Transverse colon (tissue), 4 donors: ENCODE results near the gene SPAG4. TPM values are rescaled to one million over a fixed set of nuclear protein-coding genes. Genes with fewer than 3 reads are reported as not detected.

Experiments
- DNase-seq: peaks from one replicate; pipeline ENCODE4 v3.0.0-alpha.2; 2019
- H3K27ac ChIP-seq, 4 donors: fragments of 200-600 bp; sonication (generic); 2 replicates each; pipeline ENCODE4 v1.5.1; 2016 to 2018; ENCODE audit warnings: inconsistent platforms in 4 of 4
- H3K27me3 ChIP-seq: fragments of 200-600 bp; sonication (generic); 2 replicates; pipeline ENCODE4 v1.5.1; 2017; ENCODE audit warnings: inconsistent platforms
- H3K36me3 ChIP-seq, 4 donors: fragments of 200-600 bp; sonication (generic); 2 replicates each; pipeline ENCODE4 v1.5.1; 2017 to 2019; ENCODE audit warnings: inconsistent platforms in 4 of 4
- H3K4me1 ChIP-seq, 4 donors: fragments of 200-600 bp; sonication (generic); 2 replicates each; pipeline ENCODE4 v1.5.1; 2017 to 2020; ENCODE audit warnings: inconsistent platforms in 4 of 4
- H3K4me3 ChIP-seq, 4 donors: fragments of 200-600 bp; sonication (generic); 1 replicate in 1 of 4; 2 replicates in 3 of 4; pipeline versions ENCODE4 v1.5.1 to v1.6.1; 2017 to 2019; ENCODE audit warnings: inconsistent platforms in 4 of 4
- H3K9me3 ChIP-seq, 2 donors: fragments of 200-600 bp; sonication (generic); 2 replicates each; pipeline ENCODE4 v1.5.1; 2017 to 2019; ENCODE audit warnings: inconsistent platforms in 2 of 2
- CTCF ChIP-seq, 5 experiments: fragments of 200-600 bp in 3 of 5; fragments of 450-650 bp in 2 of 5; sonication (generic) in 3 of 5; IDR thresholded peaks; 1 replicate in 2 of 5; 2 replicates in 3 of 5; pipeline ENCODE4 v1.5.1; 2016 to 2017; ENCODE audit warnings: antibody characterized with exemption in 5 of 5, inconsistent platforms in 3 of 5, mild to moderate bottlenecking in 2 of 5, moderate library complexity in 1 of 5
- EP300 ChIP-seq: sonication (generic); formaldehyde crosslinking; IDR thresholded peaks from one replicate; pipeline ENCODE4 v1.6.1; 2017; ENCODE audit warnings: antibody characterized with exemption, low read depth
- POLR2A ChIP-seq: fragments of 450-650 bp; IDR thresholded peaks from one replicate; pipeline ENCODE4 v1.6.1; 2016; ENCODE audit warnings: antibody characterized with exemption, mild to moderate bottlenecking, moderate library complexity
- POLR2AphosphoS5 ChIP-seq, 3 donors: sonication (generic); formaldehyde crosslinking; IDR thresholded peaks; one replicate each; pipeline ENCODE4 v1.6.1; 2016; ENCODE audit warnings: antibody characterized with exemption in 3 of 3
- WGBS, 2 donors: methylation state at CpG; one replicate each; pipeline ENCODE4 v1.1.5; 2018; ENCODE audit warnings: low coverage in 1 of 2; 5-methylcytosine and 5-hydroxymethylcytosine counted together
- in situ Hi-C, 4 donors: fragments of 200-750 bp; cut with MboI; loops; one replicate each; pipeline versions ENCODE4 v1.15.0 to v1.15.1; 2017; ENCODE audit warnings: low sequenced_read_pairs in 3 of 4, low pct_ligation_motif_present in 1 of 4, low pct_unique_long_range_greater_than_20kb in 1 of 4
- intact Hi-C: fragments of 100-400 bp; cut with DNase I; formaldehyde crosslinking; loops from one replicate; pipeline ENCODE4 v1.15.1; 2023; ENCODE audit warnings: low total_unique reads
- total RNA-seq, 4 donors: library from RNA; depleted of rRNA; stranded (reverse); fragments of >200 nt; gene quantifications; one replicate each; pipeline ENCODE4 v1.1.0, GENCODE V29; 2016

SPAG4 gene
- total RNA-seq, 4 donors from 2014 or later: 3.3 to 17.5 TPM; not detected in 2

GRCh38 chr20:35648836-35649235 lies 33.2 kb downstream of the SPAG4 start:
- in situ Hi-C loops: no loop called here
- Histone ChIP-seq H3K27ac (peak overlapping the region in 1 of 4 donors; percentile 35), H3K27me3 (no peaks in the 10 kb centered on the region), H3K9me3 (no peaks in the 10 kb centered on the region), H3K4me1 (peaks cover 0 to 46% (median 17%) of the 10 kb centered on the region in 4 donors), H3K36me3 (peaks cover 0 to 12% (median 5%) of the 10 kb centered on the region in 4 donors), H3K4me3 (no peak overlapping the region)
- TF ChIP-seq POLR2AphosphoS5 (IDR thresholded peaks at IDR 0.05) (peak in 2 of 3 donors; percentile 26 to 48), CTCF (IDR thresholded peaks at IDR 0.05) (no peak)
- DNase-seq: no peak
- intact Hi-C loops: no loop called here

GRCh38 chr20:35650632-35651031 lies 35.0 kb downstream of the SPAG4 start:
- no peak for TF ChIP-seq EP300
- TF ChIP-seq POLR2A: no peak
- no peak for TF ChIP-seq POLR2AphosphoS5 (IDR thresholded peaks at IDR 0.05)
- no peak for TF ChIP-seq CTCF (IDR thresholded peaks at IDR 0.05)
- in situ Hi-C loops: no loop called here
- peaks cover 0 to 47% (median 17%) of the 10 kb centered on the region in 4 donors for H3K4me1 ChIP-seq

GRCh38 chr20:35651958-35652357 lies 36.3 kb downstream of the SPAG4 start:
- Histone ChIP-seq H3K4me3 (no peak overlapping the region), H3K27ac (no peak overlapping the region), H3K4me1 (peaks cover 0 to 60% (median 23%) of the 10 kb centered on the region in 4 donors), H3K27me3 (no peaks in the 10 kb centered on the region), H3K9me3 (no peaks in the 10 kb centered on the region), H3K36me3 (peaks cover 0 to 21% (median 8%) of the 10 kb centered on the region in 4 donors)
- intact Hi-C loops (no loop called here), in situ Hi-C loops (no loop called here)
- TF ChIP-seq POLR2A (no peak), EP300 (no peak), POLR2AphosphoS5 (IDR thresholded peaks at IDR 0.05) (no peak), CTCF (IDR thresholded peaks at IDR 0.05) (no peak)
- DNase-seq: no peak

More at GRCh38 chr20:35650632-35651031, 35.0 kb downstream of the SPAG4 start:
- DNase-seq: no peak
- Histone ChIP-seq H3K27me3 (no peaks in the 10 kb centered on the region), H3K36me3 (peaks cover 0 to 21% (median 8%) of the 10 kb centered on the region in 4 donors), H3K4me3 (no peak overlapping the region), H3K9me3 (no peaks in the 10 kb centered on the region), H3K27ac (peak overlapping the region in 2 of 4 donors; percentile 14 to 23)
- WGBS, 2 donors: 78 to 79% methylated on average over 3 of the region's 3 CpGs
- intact Hi-C loops: no loop called here

GRCh38 chr20:35652641-35653429 lies 37.2 kb downstream of the SPAG4 start:
- in situ Hi-C loops (no loop called here), intact Hi-C loops (no loop called here)
- DNase-seq: no peak
- Histone ChIP-seq H3K36me3 (peaks cover 0 to 21% (median 8%) of the 10 kb centered on the region in 4 donors), H3K27me3 (no peaks in the 10 kb centered on the region), H3K4me3 (no peak overlapping the region), H3K9me3 (no peaks in the 10 kb centered on the region), H3K4me1 (peaks cover 5 to 68% (median 32%) of the 10 kb centered on the region in 4 donors), H3K27ac (no peak overlapping the region)
- WGBS, 2 donors: 98% methylated on average over 13 of the region's 13 CpGs; no CpG with 5 or more reads in 1 of the 2 donors
- TF ChIP-seq CTCF (IDR thresholded peaks at IDR 0.05): no peak
- TF ChIP-seq EP300: no peak
- TF ChIP-seq POLR2A: no peak
- TF ChIP-seq POLR2AphosphoS5 (IDR thresholded peaks at IDR 0.05): no peak
